WTC11 (cell line): Measurements from ENCODE around the gene CCM2. TPM values are rescaled to one million over a fixed set of nuclear protein-coding genes. Genes with fewer than 3 reads are reported as not detected.

ENCODE experiments used
- ATAC-seq: fragments of 200-7000 bp; cut with Tn5 transposase; 2 replicates; pipeline ENCODE4 v1.10.0; 2021; ENCODE audit warnings: mild to moderate bottlenecking, moderate library complexity
- CTCF ChIA-PET: fragments of 300-600 bp; sonication (Branson Sonifier 250); formaldehyde crosslinking; loops from one replicate; lab custom pipeline; 2021; ENCODE audit warnings: antibody characterized with exemption; lab: Charles Lee
- POLR2A ChIA-PET: fragments of 350-600 bp; sonication (Branson Sonifier 250); formaldehyde crosslinking; loops from one replicate; lab custom pipeline; 2021; ENCODE audit warnings: antibody characterized with exemption; lab: Charles Lee
- DNase-seq: peaks from one replicate; pipeline ENCODE4 v3.0.0; 2021; ENCODE audit warnings: low spot score
- H3K27ac Mint-ChIP-seq: 2 replicates; pipeline ENCODE4 v1.8.0; 2021; ENCODE audit warnings: mixed read lengths
- H3K27me3 Mint-ChIP-seq: 2 replicates; pipeline ENCODE4 v1.8.0; 2021; ENCODE audit warnings: low read depth, mild to moderate bottlenecking, moderate library complexity, mixed read lengths
- H3K36me3 Mint-ChIP-seq: 2 replicates; pipeline ENCODE4 v1.8.0; 2021; ENCODE audit warnings: mixed read lengths
- H3K4me1 Mint-ChIP-seq: 2 replicates; pipeline ENCODE4 v1.8.0; 2022; ENCODE audit warnings: mixed read lengths
- H3K4me3 Mint-ChIP-seq: 2 replicates; pipeline ENCODE4 v1.8.0; 2021; ENCODE audit warnings: mild to moderate bottlenecking, moderate library complexity, mixed read lengths
- H3K9me3 Mint-ChIP-seq: 2 replicates; pipeline ENCODE4 v1.8.0; 2021; ENCODE audit warnings: mixed read lengths
- ETV6 ChIP-seq: sonication (generic); formaldehyde crosslinking; IDR thresholded peaks from 2 replicates; pipeline ENCODE4 v1.8.1; 2022; ENCODE audit warnings: mild to moderate bottlenecking, missing genetic modification reagents
- FOXK1 ChIP-seq: sonication (generic); formaldehyde crosslinking; IDR thresholded peaks from 2 replicates; pipeline ENCODE4 v1.8.0; 2022; ENCODE audit warnings: mild to moderate bottlenecking, moderate library complexity, missing genetic modification reagents
- GABPB1 ChIP-seq: sonication (generic); formaldehyde crosslinking; IDR thresholded peaks from 2 replicates; pipeline ENCODE4 v1.8.1; 2023; ENCODE audit warnings: mild to moderate bottlenecking, missing genetic modification reagents
- MYBL2 ChIP-seq: sonication (generic); formaldehyde crosslinking; IDR thresholded peaks from 2 replicates; pipeline ENCODE4 v1.8.1; 2023; ENCODE audit warnings: mild to moderate bottlenecking, moderate library complexity, missing genetic modification reagents
- NFYB ChIP-seq: sonication (generic); formaldehyde crosslinking; conservative IDR thresholded peaks from 2 replicates; pipeline ENCODE4 v1.8.0; 2022; ENCODE audit warnings: low read depth, missing genetic modification reagents
- OVOL2 ChIP-seq: fragments of 250-450 bp; sonication (Bioruptor Pico); IDR thresholded peaks from 2 replicates; pipeline ENCODE4 v1.9.0; 2021; ENCODE audit warnings: mild to moderate bottlenecking, borderline replicate concordance
- TEAD1 ChIP-seq: sonication (generic); formaldehyde crosslinking; IDR thresholded peaks from 2 replicates; pipeline ENCODE4 v1.8.0; 2022; ENCODE audit warnings: mild to moderate bottlenecking, missing genetic modification reagents
- ZNF138 ChIP-seq: sonication (generic); formaldehyde crosslinking; conservative IDR thresholded peaks from 2 replicates; pipeline ENCODE4 v1.8.1; 2022; ENCODE audit warnings: mild to moderate bottlenecking, moderate library complexity, missing genetic modification reagents
- ZNF317 ChIP-seq: sonication (generic); formaldehyde crosslinking; IDR thresholded peaks from 2 replicates; pipeline ENCODE4 v1.8.1; 2023; ENCODE audit warnings: low read depth, mild to moderate bottlenecking, moderate library complexity, missing genetic modification reagents, borderline replicate concordance
- ZNF416 ChIP-seq: fragments of 250-450 bp; sonication (Bioruptor Pico); IDR thresholded peaks from 2 replicates; pipeline ENCODE4 v1.9.0; 2021; ENCODE audit warnings: mild to moderate bottlenecking, inconsistent platforms
- ZNF671 ChIP-seq: fragments of 250-450 bp; sonication (Bioruptor Pico); IDR thresholded peaks from 2 replicates; pipeline ENCODE4 v1.8.0; 2021; ENCODE audit warnings: mild to moderate bottlenecking
- total RNA-seq: library from RNA; stranded (reverse); gene quantifications from 3 replicates; pipeline ENCODE4 v1.2.3, GENCODE V29; 2021
- TF ChIP-seq, protein P1 (sequence below): fragments of 250-450 bp; sonication (Bioruptor Pico); IDR thresholded peaks from 2 replicates; pipeline ENCODE4 v1.8.0; 2021; ENCODE audit warnings: mild to moderate bottlenecking
- TF ChIP-seq, protein P2 (sequence below): sonication (generic); formaldehyde crosslinking; IDR thresholded peaks from 2 replicates; pipeline ENCODE4 v1.8.1; 2022; ENCODE audit warnings: mild to moderate bottlenecking, moderate library complexity, missing genetic modification reagents
- TF ChIP-seq, protein P3 (sequence below): fragments of 200-600 bp; IDR thresholded peaks from 2 replicates; pipeline ENCODE4 v1.8.0; 2022; ENCODE audit warnings: antibody characterized with exemption
- TF ChIP-seq, protein P4 (sequence below): fragments of 250-450 bp; sonication (Bioruptor Pico); IDR thresholded peaks from 2 replicates; pipeline ENCODE4 v1.9.0; 2021; ENCODE audit warnings: mild to moderate bottlenecking, borderline replicate concordance
- TF ChIP-seq, protein P5 (sequence below): fragments of 250-450 bp; sonication (Bioruptor Pico); conservative IDR thresholded peaks from 2 replicates; pipeline ENCODE4 v1.9.0; 2021; ENCODE audit warnings: mild to moderate bottlenecking
- TF ChIP-seq, protein P6 (sequence below): sonication (generic); formaldehyde crosslinking; IDR thresholded peaks from 2 replicates; pipeline ENCODE4 v1.8.0; 2023; ENCODE audit warnings: missing genetic modification reagents, mild to moderate bottlenecking, borderline replicate concordance

The CCM2 gene
- total RNA-seq, 1 experiment from 2014 or later, result 32.7 TPM

DNA sequence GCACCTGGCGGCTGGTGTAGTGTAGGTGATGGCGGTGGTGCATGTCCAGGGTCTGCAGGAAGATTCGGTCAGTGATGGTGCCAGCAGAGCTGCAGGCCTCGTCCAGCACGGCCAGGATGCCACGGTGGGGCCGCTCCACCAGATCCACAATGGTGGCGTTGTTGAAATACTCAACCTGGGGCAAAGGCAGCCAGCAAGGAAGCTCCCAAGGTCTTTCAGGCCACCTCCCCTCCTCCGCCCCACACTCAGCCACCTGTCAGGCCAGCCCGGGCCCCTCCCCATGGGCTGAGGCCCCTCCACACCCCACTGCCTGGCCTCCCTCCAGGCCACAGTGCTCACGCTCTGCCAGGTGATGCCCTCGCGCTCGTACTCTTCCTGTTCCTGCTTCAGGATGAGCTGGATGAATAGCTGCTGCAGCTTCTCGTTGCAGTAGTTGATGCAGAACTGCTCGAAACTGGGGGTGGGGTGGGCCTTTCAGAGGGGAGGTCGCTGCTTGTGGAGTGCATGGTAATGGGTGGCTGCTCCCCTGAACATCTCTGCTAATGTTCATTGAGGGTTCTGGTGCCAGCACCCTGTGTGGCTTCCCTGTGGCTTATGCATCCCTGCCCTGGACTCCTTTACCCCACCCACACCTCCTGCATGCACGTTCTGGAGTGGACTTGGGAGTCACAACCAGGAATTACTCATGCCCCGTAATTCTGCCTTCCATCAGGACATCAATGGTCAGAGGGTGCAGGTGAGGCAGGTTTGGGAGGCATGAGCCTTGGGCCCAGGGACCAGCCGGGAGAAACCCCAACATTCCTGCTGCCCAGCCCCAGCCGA is 30.1 kb upstream of the CCM2 start:
- H3K4me1 Mint-ChIP-seq, result no peaks in the 10 kb centered on the region
- TF ChIP-seq ETV6 (no peak), ZNF317 (CRISPR knock-in tag) (no peak), FOXK1 (CRISPR knock-in tag) (no peak), ZNF671 (no peak)
- TF ChIP-seq, protein P1, sequence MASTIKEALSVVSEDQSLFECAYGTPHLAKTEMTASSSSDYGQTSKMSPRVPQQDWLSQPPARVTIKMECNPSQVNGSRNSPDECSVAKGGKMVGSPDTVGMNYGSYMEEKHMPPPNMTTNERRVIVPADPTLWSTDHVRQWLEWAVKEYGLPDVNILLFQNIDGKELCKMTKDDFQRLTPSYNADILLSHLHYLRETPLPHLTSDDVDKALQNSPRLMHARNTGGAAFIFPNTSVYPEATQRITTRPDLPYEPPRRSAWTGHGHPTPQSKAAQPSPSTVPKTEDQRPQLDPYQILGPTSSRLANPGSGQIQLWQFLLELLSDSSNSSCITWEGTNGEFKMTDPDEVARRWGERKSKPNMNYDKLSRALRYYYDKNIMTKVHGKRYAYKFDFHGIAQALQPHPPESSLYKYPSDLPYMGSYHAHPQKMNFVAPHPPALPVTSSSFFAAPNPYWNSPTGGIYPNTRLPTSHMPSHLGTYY (CRISPR knock-in tag), result no peak
- TF ChIP-seq, protein P2, sequence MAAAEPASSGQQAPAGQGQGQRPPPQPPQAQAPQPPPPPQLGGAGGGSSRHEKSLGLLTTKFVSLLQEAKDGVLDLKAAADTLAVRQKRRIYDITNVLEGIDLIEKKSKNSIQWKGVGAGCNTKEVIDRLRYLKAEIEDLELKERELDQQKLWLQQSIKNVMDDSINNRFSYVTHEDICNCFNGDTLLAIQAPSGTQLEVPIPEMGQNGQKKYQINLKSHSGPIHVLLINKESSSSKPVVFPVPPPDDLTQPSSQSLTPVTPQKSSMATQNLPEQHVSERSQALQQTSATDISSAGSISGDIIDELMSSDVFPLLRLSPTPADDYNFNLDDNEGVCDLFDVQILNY, result no peak
- TF ChIP-seq, protein P3, sequence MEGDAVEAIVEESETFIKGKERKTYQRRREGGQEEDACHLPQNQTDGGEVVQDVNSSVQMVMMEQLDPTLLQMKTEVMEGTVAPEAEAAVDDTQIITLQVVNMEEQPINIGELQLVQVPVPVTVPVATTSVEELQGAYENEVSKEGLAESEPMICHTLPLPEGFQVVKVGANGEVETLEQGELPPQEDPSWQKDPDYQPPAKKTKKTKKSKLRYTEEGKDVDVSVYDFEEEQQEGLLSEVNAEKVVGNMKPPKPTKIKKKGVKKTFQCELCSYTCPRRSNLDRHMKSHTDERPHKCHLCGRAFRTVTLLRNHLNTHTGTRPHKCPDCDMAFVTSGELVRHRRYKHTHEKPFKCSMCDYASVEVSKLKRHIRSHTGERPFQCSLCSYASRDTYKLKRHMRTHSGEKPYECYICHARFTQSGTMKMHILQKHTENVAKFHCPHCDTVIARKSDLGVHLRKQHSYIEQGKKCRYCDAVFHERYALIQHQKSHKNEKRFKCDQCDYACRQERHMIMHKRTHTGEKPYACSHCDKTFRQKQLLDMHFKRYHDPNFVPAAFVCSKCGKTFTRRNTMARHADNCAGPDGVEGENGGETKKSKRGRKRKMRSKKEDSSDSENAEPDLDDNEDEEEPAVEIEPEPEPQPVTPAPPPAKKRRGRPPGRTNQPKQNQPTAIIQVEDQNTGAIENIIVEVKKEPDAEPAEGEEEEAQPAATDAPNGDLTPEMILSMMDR, result no peak
- CTCF ChIA-PET, result interaction anchor here (1.1 to 1.2 kb wide), 2 partner anchors 30 to 167 kb away, joined by 3 to 5 read pairs; no protein-coding TSS in a partner anchor

DNA sequence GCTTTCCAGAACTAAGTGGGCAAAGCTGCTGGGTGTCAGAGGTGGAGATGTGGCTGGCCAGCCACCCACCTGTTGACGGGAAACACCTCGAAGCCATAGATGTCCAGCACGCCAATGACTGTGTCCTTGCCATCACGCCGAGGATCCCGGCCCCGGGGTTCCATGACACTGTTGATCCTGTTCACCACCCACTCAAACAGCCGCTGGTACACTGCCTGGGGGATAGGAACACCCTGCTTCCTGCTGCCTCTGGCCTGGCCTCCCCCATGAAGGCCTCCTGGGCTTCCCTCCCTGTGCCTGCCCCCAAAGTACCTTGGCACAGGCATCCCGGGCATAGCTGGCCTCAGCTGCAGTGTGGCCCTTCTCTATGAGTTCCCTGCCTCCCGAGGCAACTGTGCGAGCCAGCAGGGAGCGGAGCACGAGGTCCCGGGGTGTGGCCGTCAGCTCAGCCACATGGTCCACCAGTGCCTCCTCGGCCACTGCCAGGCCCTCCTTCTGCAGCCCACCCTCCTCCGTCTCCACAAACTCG is 29.4 kb upstream of the CCM2 start:
- H3K4me1 Mint-ChIP-seq, result no peaks in the 10 kb centered on the region
- DNase-seq (no peak), ATAC-seq (no peak)
- H3K9me3 Mint-ChIP-seq, result no peaks in the 10 kb centered on the region
- no peaks in the 10 kb centered on the region for H3K36me3 Mint-ChIP-seq
- H3K27me3 Mint-ChIP-seq, result no peaks in the 10 kb centered on the region; the same call in 1 of the 2 replicates
- H3K4me3 Mint-ChIP-seq, result no peak overlapping the region
- ChIA-PET POLR2A (no interaction called here), CTCF (interaction anchor here (0.6 to 1.2 kb wide), 2 partner anchors 29 to 166 kb away, joined by 3 read pairs; no protein-coding TSS in a partner anchor)
- no peak overlapping the region for H3K27ac Mint-ChIP-seq
- TF ChIP-seq NFYB (CRISPR knock-in tag), result no peak
- TF ChIP-seq ZNF138 (CRISPR knock-in tag), result no peak
- TF ChIP-seq, protein P2, result no peak
- TF ChIP-seq GABPB1 (CRISPR knock-in tag), result no peak
- no peak for TF ChIP-seq OVOL2 (CRISPR knock-in tag)
- TF ChIP-seq, protein P4, sequence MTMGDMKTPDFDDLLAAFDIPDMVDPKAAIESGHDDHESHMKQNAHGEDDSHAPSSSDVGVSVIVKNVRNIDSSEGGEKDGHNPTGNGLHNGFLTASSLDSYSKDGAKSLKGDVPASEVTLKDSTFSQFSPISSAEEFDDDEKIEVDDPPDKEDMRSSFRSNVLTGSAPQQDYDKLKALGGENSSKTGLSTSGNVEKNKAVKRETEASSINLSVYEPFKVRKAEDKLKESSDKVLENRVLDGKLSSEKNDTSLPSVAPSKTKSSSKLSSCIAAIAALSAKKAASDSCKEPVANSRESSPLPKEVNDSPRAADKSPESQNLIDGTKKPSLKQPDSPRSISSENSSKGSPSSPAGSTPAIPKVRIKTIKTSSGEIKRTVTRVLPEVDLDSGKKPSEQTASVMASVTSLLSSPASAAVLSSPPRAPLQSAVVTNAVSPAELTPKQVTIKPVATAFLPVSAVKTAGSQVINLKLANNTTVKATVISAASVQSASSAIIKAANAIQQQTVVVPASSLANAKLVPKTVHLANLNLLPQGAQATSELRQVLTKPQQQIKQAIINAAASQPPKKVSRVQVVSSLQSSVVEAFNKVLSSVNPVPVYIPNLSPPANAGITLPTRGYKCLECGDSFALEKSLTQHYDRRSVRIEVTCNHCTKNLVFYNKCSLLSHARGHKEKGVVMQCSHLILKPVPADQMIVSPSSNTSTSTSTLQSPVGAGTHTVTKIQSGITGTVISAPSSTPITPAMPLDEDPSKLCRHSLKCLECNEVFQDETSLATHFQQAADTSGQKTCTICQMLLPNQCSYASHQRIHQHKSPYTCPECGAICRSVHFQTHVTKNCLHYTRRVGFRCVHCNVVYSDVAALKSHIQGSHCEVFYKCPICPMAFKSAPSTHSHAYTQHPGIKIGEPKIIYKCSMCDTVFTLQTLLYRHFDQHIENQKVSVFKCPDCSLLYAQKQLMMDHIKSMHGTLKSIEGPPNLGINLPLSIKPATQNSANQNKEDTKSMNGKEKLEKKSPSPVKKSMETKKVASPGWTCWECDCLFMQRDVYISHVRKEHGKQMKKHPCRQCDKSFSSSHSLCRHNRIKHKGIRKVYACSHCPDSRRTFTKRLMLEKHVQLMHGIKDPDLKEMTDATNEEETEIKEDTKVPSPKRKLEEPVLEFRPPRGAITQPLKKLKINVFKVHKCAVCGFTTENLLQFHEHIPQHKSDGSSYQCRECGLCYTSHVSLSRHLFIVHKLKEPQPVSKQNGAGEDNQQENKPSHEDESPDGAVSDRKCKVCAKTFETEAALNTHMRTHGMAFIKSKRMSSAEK (CRISPR knock-in tag), result no peak
- TF ChIP-seq, protein P5, sequence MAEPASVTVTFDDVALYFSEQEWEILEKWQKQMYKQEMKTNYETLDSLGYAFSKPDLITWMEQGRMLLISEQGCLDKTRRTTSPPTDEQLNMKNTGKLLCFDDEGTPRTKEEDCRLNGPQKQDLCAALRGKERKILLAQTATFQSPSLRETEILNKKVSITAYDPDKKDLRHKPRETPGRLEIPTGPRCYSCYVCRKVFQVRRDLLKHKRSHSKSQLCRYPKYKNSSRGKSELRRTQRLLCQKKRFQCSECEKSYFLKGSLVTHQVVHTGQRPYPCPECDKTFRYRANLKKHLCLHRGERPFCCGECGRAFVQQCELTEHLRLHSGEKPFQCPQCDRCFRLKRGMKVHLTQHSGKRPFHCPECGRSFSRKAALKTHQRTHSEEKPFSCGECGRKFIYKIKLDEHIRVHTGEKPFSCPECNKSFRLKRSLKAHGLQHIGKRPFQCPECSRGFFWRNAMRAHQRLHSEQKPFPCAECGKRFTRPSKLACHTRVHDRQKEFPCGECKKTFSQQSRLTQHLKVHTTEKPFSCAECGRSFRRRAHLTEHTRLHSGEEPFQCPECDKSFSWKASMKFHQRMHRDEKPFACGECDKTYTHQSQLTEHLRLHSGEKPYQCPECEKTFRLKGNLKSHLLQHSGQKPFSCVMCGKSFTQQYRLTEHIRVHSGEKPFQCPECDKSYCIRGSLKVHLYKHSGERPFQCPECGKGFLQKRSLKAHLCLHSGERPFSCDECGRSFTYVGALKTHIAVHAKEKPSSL (CRISPR knock-in tag), result no peak
- TF ChIP-seq TEAD1, result no peak
- TF ChIP-seq, protein P6, sequence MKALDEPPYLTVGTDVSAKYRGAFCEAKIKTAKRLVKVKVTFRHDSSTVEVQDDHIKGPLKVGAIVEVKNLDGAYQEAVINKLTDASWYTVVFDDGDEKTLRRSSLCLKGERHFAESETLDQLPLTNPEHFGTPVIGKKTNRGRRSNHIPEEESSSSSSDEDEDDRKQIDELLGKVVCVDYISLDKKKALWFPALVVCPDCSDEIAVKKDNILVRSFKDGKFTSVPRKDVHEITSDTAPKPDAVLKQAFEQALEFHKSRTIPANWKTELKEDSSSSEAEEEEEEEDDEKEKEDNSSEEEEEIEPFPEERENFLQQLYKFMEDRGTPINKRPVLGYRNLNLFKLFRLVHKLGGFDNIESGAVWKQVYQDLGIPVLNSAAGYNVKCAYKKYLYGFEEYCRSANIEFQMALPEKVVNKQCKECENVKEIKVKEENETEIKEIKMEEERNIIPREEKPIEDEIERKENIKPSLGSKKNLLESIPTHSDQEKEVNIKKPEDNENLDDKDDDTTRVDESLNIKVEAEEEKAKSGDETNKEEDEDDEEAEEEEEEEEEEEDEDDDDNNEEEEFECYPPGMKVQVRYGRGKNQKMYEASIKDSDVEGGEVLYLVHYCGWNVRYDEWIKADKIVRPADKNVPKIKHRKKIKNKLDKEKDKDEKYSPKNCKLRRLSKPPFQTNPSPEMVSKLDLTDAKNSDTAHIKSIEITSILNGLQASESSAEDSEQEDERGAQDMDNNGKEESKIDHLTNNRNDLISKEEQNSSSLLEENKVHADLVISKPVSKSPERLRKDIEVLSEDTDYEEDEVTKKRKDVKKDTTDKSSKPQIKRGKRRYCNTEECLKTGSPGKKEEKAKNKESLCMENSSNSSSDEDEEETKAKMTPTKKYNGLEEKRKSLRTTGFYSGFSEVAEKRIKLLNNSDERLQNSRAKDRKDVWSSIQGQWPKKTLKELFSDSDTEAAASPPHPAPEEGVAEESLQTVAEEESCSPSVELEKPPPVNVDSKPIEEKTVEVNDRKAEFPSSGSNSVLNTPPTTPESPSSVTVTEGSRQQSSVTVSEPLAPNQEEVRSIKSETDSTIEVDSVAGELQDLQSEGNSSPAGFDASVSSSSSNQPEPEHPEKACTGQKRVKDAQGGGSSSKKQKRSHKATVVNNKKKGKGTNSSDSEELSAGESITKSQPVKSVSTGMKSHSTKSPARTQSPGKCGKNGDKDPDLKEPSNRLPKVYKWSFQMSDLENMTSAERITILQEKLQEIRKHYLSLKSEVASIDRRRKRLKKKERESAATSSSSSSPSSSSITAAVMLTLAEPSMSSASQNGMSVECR, result no peak
- TF ChIP-seq MYBL2 (CRISPR knock-in tag), result no peak
- no peak for TF ChIP-seq ZNF416 (CRISPR knock-in tag)

More for the DNA sequence above, 30.1 kb upstream of the CCM2 start:
- DNase-seq (no peak), ATAC-seq (no peak)
- no peaks in the 10 kb centered on the region for H3K9me3 Mint-ChIP-seq
- no peaks in the 10 kb centered on the region for H3K36me3 Mint-ChIP-seq
- H3K27ac Mint-ChIP-seq, result no peak overlapping the region
- no peaks in the 10 kb centered on the region; the same call in 1 of the 2 replicates for H3K27me3 Mint-ChIP-seq
- no peak overlapping the region for H3K4me3 Mint-ChIP-seq
- POLR2A ChIA-PET, result no interaction called here
